Subcutaneous abdominal adipose tissue (tissue), 5 donors: ENCODE measurements around the gene LILRA6.
A peak's percentile ranks its signal among the peaks of the same experiment; 100 is the strongest.
"Not testable (repeated sequence)": the region's sequence is repeated elsewhere in the genome, so short reads cannot be mapped to it uniquely, and the experiment has no call there.

Source experiments
- H3K27ac ChIP-seq: one replicate; pipeline ENCODE4 v1.7.0; 2013; ENCODE audit warnings: low read depth, mild to moderate bottlenecking, inconsistent platforms, low read length, moderate library complexity
- H3K27me3 ChIP-seq, 5 donors: one replicate each; pipeline ENCODE4 v1.7.0; 2013; ENCODE audit warnings: low read length in 5 of 5, inconsistent platforms in 1 of 5; ENCODE audit not compliant: control insufficient read depth in 5 of 5, insufficient read depth in 4 of 5
- H3K36me3 ChIP-seq, 5 donors: one replicate each; pipeline ENCODE4 v1.7.0; 2013; ENCODE audit warnings: low read length in 5 of 5; ENCODE audit not compliant: control insufficient read depth in 5 of 5, insufficient read depth in 5 of 5
- H3K4me1 ChIP-seq, 5 donors: one replicate each; pipeline ENCODE4 v1.7.0; 2013; ENCODE audit warnings: low read length in 5 of 5, mild to moderate bottlenecking in 3 of 5, moderate library complexity in 1 of 5; ENCODE audit not compliant: control insufficient read depth in 5 of 5, insufficient read depth in 5 of 5
- H3K4me3 ChIP-seq, 5 donors: one replicate each; pipeline ENCODE4 v1.7.0; 2013; ENCODE audit warnings: low read length in 5 of 5, low read depth in 1 of 5
- H3K9ac ChIP-seq, 5 donors: one replicate each; pipeline ENCODE4 v1.7.0; 2013; ENCODE audit warnings: low read length in 5 of 5, mild to moderate bottlenecking in 4 of 5, moderate library complexity in 3 of 5
- H3K9me3 ChIP-seq, 5 donors: one replicate each; pipeline ENCODE4 v1.7.0; 2013; ENCODE audit warnings: low read length in 5 of 5; ENCODE audit not compliant: control insufficient read depth in 5 of 5
- donor health status: healthy.
- donor health status: healthy.
- donor health status: healthy.
- donor health status: healthy.
- donor health status: healthy.

LILRA6 gene

GRCh38 chr19:54201980-54202379, 40.6 kb downstream of the LILRA6 start:
- H3K9me3 ChIP-seq = no peaks in the 10 kb centered on the region
- peaks cover 14 to 51% (median 42%) of the 10 kb centered on the region in 5 donors for H3K36me3 ChIP-seq
- peaks cover 6 to 59% (median 49%) of the 10 kb centered on the region in 5 donors for H3K4me1 ChIP-seq
- peak overlapping the region; percentile 80 for H3K27ac ChIP-seq
- H3K4me3 ChIP-seq = peak overlapping the region; percentile 71 to 98 (median 82)
- H3K27me3 ChIP-seq = no peaks in the 10 kb centered on the region
- peak overlapping the region; percentile 83 to 97 (median 94) for H3K9ac ChIP-seq

- peak overlapping the region; percentile 71 to 98 (median 82) for H3K4me3 ChIP-seq
- peak overlapping the region; percentile 83 to 97 (median 94) for H3K9ac ChIP-seq
- H3K4me1 ChIP-seq = peaks cover 6 to 52% (median 42%) of the 10 kb centered on the region in 5 donors
- no peaks in the 10 kb centered on the region for H3K9me3 ChIP-seq
- H3K36me3 ChIP-seq = peaks cover 14 to 43% (median 34%) of the 10 kb centered on the region in 5 donors
- peak overlapping the region; percentile 80 for H3K27ac ChIP-seq
- H3K27me3 ChIP-seq = no peaks in the 10 kb centered on the region
Observed at GRCh38 chr19:54201172-54201701, 41.4 kb downstream of the LILRA6 start.

- H3K4me1 ChIP-seq = peaks cover 6 to 37% (median 34%) of the 10 kb centered on the region in 5 donors
- H3K36me3 ChIP-seq = peaks cover 7 to 29% (median 17%) of the 10 kb centered on the region in 5 donors
- no peak overlapping the region for H3K27ac ChIP-seq
- no peak overlapping the region for H3K4me3 ChIP-seq
- H3K9me3 ChIP-seq = no peaks in the 10 kb centered on the region
- no peaks in the 10 kb centered on the region for H3K27me3 ChIP-seq
- no peak overlapping the region for H3K9ac ChIP-seq
Observed at GRCh38 chr19:54199401-54199800, 43.2 kb downstream of the LILRA6 start.

GRCh38 chr19:54197121-54197520, 45.5 kb downstream of the LILRA6 start:
- no peaks in the 10 kb centered on the region for H3K9me3 ChIP-seq
- H3K36me3 ChIP-seq = peaks cover 0 to 21% (median 9%) of the 10 kb centered on the region in 5 donors
- no peaks in the 10 kb centered on the region for H3K27me3 ChIP-seq
- no peak overlapping the region for H3K4me3 ChIP-seq
- H3K4me1 ChIP-seq = peaks cover 6 to 18% (median 17%) of the 10 kb centered on the region in 5 donors
- H3K9ac ChIP-seq = no peak overlapping the region
- no peak overlapping the region for H3K27ac ChIP-seq

- Histone ChIP-seq H3K4me3 (no peak overlapping the region), H3K27me3 (no peaks in the 10 kb centered on the region), H3K9ac (no peak overlapping the region), H3K36me3 (peaks cover 0 to 20% (median 9%) of the 10 kb centered on the region in 5 donors), H3K9me3 (no peaks in the 10 kb centered on the region), H3K27ac (no peak overlapping the region), H3K4me1 (peaks cover 4 to 18% (median 17%) of the 10 kb centered on the region in 5 donors)
Observed at GRCh38 chr19:54196536-54196935, 46.1 kb downstream of the LILRA6 start.

GRCh38 chr19:54194463-54194862, 48.1 kb downstream of the LILRA6 start:
- not testable (repeated sequence) for H3K9ac ChIP-seq, H3K27ac ChIP-seq, H3K4me3 ChIP-seq, H3K9me3 ChIP-seq, H3K27me3 ChIP-seq
- peaks cover 0 to 20% (median 9%) of the 10 kb centered on the region in 5 donors for H3K36me3 ChIP-seq
- H3K4me1 ChIP-seq = peaks cover 5 to 13% (median 12%) of the 10 kb centered on the region in 5 donors

- H3K4me3 ChIP-seq = no peak overlapping the region
- no peak overlapping the region for H3K27ac ChIP-seq
- peaks cover 6 to 25% (median 21%) of the 10 kb centered on the region in 5 donors for H3K4me1 ChIP-seq
- no peak overlapping the region for H3K9ac ChIP-seq
- H3K36me3 ChIP-seq = peaks cover 0 to 20% (median 9%) of the 10 kb centered on the region in 5 donors
- no peaks in the 10 kb centered on the region for H3K9me3 ChIP-seq
- peaks cover 0 to 2% (median 0%) of the 10 kb centered on the region in 5 donors for H3K27me3 ChIP-seq
Observed at GRCh38 chr19:54193011-54193410, 49.6 kb downstream of the LILRA6 start.

- Histone ChIP-seq H3K4me3 (peak overlapping the region; percentile 70 to 87 (median 84)), H3K27ac (peak overlapping the region; percentile 98), H3K36me3 (peaks cover 0 to 25% (median 9%) of the 10 kb centered on the region in 5 donors), H3K4me1 (peaks cover 6 to 26% (median 21%) of the 10 kb centered on the region in 5 donors), H3K9ac (peak overlapping the region in 4 of 5 donors; percentile 87 to 95 (median 90)), H3K27me3 (peaks cover 0 to 2% (median 0%) of the 10 kb centered on the region in 5 donors), H3K9me3 (no peaks in the 10 kb centered on the region)
Observed at GRCh38 chr19:54191811-54192453, 50.7 kb downstream of the LILRA6 start.

GRCh38 chr19:54191011-54191810, 51.4 kb downstream of the LILRA6 start, which contains the start of gene TSEN34:
TSS of gene TSEN34 (plus strand) at chr19:54191308. CDS start at chr19:54191365, 57 bp downstream.
- peak within 1 kb of the TSS; percentile 63 to 95 (median 93) for H3K9ac ChIP-seq
- peaks cover 6 to 26% (median 21%) of the 10 kb centered on the region in 5 donors for H3K4me1 ChIP-seq
- no peaks in the 10 kb centered on the region for H3K9me3 ChIP-seq
- peak within 1 kb of the TSS; percentile 98 for H3K27ac ChIP-seq
- H3K4me3 ChIP-seq = peak within 1 kb of the TSS; percentile 70 to 87 (median 84)
- H3K27me3 ChIP-seq = peaks cover 0 to 2% (median 0%) of the 10 kb centered on the region in 5 donors
- H3K36me3 ChIP-seq = peaks cover 0 to 32% (median 12%) of the 10 kb centered on the region in 5 donors
